ENCODE measurements around the gene HLCS.

DNA sequence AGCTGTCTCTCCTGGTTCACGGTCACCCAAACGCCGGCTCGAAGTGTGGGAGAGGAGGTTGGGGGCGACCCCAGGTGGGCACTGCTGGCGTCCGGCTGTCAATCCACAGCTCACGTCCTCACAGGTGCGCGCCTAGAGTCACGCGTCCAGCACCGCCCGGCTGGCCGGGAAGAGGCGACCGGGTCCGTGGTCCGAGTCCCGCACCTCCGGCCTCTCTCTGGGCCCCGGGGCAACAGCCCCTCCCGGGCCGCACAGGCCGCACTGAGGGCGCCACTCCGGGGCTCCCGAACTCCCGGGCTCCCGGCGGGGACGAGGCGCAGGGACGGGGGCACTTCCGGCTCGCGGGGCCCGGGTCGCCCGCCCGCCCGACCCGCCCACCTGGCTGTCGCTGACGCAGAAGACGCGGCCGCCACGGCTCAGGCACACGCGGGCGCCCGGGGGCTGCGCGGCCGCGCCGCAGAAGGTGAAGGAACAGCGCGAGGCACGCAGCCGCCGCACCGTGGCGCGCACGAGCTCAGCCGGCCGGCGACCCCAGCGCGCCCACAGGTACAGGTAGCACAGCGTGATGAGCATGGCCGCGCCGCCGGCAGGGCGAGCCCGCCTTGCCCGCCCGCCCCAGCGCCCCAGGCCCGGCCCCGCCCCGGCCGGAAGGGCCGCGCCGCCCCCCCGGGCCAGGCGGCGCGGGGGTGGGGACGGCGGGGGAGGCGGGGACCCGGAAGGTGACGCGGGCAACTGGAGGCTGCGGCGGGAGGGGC lies at the start of gene HLCS:
- TF ChIP-seq CTCF (IDR thresholded peaks at IDR 0.05; ENCODE audit: low read length) (peak; percentile 17; the same call in 1 of the 2 replicates), EZH2phosphoT487 (IDR thresholded peaks at IDR 0.05; ENCODE audit: low read length) (no peak), EZH2 (optimal IDR thresholded peaks at IDR 0.05; ENCODE audit: low read depth, low read length) (no peak)
